OCI-LY1 (cell line): Measurements from ENCODE around the gene PPP1R14D.

ENCODE experiments used
- CTCF ChIP-seq: fragments of 200-600 bp; sonication (generic), shearing (Covaris generic); IDR thresholded peaks from 2 replicates; pipeline ENCODE4 v1.5.1; 2017; ENCODE audit warnings: mild to moderate bottlenecking, antibody characterized with exemption, low read length, moderate library complexity, mixed read lengths
- EZH2 ChIP-seq: fragments of 200-600 bp; sonication (generic), shearing (Covaris generic); IDR thresholded peaks from 2 replicates; pipeline ENCODE4 v1.8.0; 2017; ENCODE audit warnings: borderline replicate concordance, mixed run types, mild to moderate bottlenecking, antibody characterized with exemption, low read length, moderate library complexity, mixed read lengths

GRCh38 chr15:40841741-40842140 is 13.2 kb upstream of the PPP1R14D start:
- TF ChIP-seq CTCF = no peak
- TF ChIP-seq EZH2 = no peak
